Measurements from ENCODE around the gene C1orf116.

DNA sequence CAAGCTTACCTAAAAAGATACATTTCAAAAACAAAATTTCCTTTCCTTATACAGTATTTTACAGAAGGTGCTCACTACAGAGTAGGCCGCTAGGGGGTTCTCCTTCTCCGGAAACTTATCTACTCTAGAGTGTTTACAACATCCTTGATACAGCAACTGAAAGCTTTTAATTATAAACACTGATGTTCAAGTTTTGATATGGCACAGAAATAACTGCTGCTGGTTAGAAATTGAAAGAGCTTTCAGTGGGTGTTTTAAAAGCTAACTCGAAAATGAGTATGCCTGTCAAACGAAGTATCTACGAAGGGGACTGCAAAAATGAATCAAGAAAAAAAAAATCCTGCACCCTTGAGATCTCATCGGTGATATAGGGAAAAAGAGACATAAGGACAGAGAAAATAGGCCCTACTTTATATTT, 17.4 kb upstream of the C1orf116 start:
- TF ChIP-seq ZNF324 (tag by site-specific recombination; IDR thresholded peaks at IDR 0.05) (no peak), KLF9 (tag by site-specific recombination; IDR thresholded peaks at IDR 0.05; ENCODE audit: low read depth) (no peak), ZNF24 (tag by site-specific recombination; IDR thresholded peaks at IDR 0.05) (no peak), ZNF558 (tag by site-specific recombination; IDR thresholded peaks at IDR 0.05) (0 out of 2 replicates have a peak, but pooled peaks have one; percentile 17), GLI2 (tag by site-specific recombination; IDR thresholded peaks at IDR 0.05; ENCODE audit: borderline replicate concordance, low read depth) (no peak), ZNF777 (tag by site-specific recombination; IDR thresholded peaks at IDR 0.05; ENCODE audit: borderline replicate concordance) (no peak), ZNF433 (tag by site-specific recombination; IDR thresholded peaks at IDR 0.05; ENCODE audit: low read depth) (no peak), ZNF510 (tag by site-specific recombination; IDR thresholded peaks at IDR 0.05; ENCODE audit: insufficient replicate concordance) (no peak), ZNF423 (tag by site-specific recombination; IDR thresholded peaks at IDR 0.05) (no peak)
- TF ChIP-seq, protein P1, sequence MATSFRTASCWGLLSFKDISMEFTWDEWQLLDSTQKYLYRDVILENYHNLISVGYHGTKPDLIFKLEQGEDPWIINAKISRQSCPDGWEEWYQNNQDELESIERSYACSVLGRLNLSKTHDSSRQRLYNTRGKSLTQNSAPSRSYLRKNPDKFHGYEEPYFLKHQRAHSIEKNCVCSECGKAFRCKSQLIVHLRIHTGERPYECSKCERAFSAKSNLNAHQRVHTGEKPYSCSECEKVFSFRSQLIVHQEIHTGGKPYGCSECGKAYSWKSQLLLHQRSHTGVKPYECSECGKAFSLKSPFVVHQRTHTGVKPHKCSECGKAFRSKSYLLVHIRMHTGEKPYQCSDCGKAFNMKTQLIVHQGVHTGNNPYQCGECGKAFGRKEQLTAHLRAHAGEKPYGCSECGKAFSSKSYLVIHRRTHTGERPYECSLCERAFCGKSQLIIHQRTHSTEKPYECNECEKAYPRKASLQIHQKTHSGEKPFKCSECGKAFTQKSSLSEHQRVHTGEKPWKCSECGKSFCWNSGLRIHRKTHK (tag by site-specific recombination; IDR thresholded peaks at IDR 0.05) = no peak
- TF ChIP-seq, protein P2, sequence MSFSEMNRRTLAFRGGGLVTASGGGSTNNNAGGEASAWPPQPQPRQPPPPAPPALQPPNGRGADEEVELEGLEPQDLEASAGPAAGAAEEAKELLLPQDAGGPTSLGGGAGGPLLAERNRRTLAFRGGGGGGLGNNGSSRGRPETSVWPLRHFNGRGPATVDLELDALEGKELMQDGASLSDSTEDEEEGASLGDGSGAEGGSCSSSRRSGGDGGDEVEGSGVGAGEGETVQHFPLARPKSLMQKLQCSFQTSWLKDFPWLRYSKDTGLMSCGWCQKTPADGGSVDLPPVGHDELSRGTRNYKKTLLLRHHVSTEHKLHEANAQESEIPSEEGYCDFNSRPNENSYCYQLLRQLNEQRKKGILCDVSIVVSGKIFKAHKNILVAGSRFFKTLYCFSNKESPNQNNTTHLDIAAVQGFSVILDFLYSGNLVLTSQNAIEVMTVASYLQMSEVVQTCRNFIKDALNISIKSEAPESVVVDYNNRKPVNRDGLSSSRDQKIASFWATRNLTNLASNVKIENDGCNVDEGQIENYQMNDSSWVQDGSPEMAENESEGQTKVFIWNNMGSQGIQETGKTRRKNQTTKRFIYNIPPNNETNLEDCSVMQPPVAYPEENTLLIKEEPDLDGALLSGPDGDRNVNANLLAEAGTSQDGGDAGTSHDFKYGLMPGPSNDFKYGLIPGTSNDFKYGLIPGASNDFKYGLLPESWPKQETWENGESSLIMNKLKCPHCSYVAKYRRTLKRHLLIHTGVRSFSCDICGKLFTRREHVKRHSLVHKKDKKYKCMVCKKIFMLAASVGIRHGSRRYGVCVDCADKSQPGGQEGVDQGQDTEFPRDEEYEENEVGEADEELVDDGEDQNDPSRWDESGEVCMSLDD (tag by site-specific recombination; IDR thresholded peaks at IDR 0.05) = no peak
- TF ChIP-seq, protein P3, sequence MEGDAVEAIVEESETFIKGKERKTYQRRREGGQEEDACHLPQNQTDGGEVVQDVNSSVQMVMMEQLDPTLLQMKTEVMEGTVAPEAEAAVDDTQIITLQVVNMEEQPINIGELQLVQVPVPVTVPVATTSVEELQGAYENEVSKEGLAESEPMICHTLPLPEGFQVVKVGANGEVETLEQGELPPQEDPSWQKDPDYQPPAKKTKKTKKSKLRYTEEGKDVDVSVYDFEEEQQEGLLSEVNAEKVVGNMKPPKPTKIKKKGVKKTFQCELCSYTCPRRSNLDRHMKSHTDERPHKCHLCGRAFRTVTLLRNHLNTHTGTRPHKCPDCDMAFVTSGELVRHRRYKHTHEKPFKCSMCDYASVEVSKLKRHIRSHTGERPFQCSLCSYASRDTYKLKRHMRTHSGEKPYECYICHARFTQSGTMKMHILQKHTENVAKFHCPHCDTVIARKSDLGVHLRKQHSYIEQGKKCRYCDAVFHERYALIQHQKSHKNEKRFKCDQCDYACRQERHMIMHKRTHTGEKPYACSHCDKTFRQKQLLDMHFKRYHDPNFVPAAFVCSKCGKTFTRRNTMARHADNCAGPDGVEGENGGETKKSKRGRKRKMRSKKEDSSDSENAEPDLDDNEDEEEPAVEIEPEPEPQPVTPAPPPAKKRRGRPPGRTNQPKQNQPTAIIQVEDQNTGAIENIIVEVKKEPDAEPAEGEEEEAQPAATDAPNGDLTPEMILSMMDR (tag by site-specific recombination; IDR thresholded peaks at IDR 0.05) = 0 out of 2 replicates have a peak, but pooled peaks have one; percentile 15
- TF ChIP-seq, protein P4, sequence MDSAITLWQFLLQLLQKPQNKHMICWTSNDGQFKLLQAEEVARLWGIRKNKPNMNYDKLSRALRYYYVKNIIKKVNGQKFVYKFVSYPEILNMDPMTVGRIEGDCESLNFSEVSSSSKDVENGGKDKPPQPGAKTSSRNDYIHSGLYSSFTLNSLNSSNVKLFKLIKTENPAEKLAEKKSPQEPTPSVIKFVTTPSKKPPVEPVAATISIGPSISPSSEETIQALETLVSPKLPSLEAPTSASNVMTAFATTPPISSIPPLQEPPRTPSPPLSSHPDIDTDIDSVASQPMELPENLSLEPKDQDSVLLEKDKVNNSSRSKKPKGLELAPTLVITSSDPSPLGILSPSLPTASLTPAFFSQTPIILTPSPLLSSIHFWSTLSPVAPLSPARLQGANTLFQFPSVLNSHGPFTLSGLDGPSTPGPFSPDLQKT (IDR thresholded peaks at IDR 0.05; ENCODE audit: borderline replicate concordance, low read depth, low read length) = no peak
- TF ChIP-seq, protein P5, sequence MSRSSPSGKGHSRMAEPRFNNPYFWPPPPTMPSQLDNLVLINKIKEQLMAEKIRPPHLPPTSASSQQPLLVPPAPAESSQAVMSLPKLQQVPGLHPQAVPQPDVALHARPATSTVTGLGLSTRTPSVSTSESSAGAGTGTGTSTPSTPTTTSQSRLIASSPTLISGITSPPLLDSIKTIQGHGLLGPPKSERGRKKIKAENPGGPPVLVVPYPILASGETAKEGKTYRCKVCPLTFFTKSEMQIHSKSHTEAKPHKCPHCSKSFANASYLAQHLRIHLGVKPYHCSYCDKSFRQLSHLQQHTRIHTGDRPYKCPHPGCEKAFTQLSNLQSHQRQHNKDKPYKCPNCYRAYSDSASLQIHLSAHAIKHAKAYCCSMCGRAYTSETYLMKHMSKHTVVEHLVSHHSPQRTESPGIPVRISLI (tag by site-specific recombination; IDR thresholded peaks at IDR 0.05) = no peak

All from HEK293 (cell line).